SK-N-SH (cell line): Measurements from ENCODE around the gene POLR3GL.
A peak's percentile ranks its signal among the peaks of the same experiment; 100 is the strongest.

ENCODE experiments used
- EP300 ChIP-seq, 2 experiments: IDR thresholded peaks; 2 replicates each; pipeline versions ENCODE4 v1.4.0 to v1.6.1; 2012; ENCODE audit warnings: borderline replicate concordance in 1 of 2, low read depth in 1 of 2, low read length in 1 of 2
- EZH2phosphoT487 ChIP-seq: fragments of 200-600 bp; sonication (generic); IDR thresholded peaks from 2 replicates; pipeline ENCODE4 v1.6.1; 2017; ENCODE audit warnings: low read depth, mixed run types, mild to moderate bottlenecking, antibody characterized with exemption, moderate library complexity, borderline replicate concordance
- FOXM1 ChIP-seq: IDR thresholded peaks from 2 replicates; pipeline ENCODE4 v1.4.0; 2012; ENCODE audit warnings: low read depth, mild to moderate bottlenecking
- JUND ChIP-seq: IDR thresholded peaks from 2 replicates; pipeline ENCODE4 v1.4.0; 2012
- POLR2AphosphoS5 ChIP-seq: IDR thresholded peaks from 2 replicates; pipeline ENCODE4 v1.6.1; 2012; ENCODE audit warnings: low read depth, low read length
- SIN3A ChIP-seq: IDR thresholded peaks from 2 replicates; pipeline ENCODE4 v1.6.1; 2012; ENCODE audit warnings: low read depth, mild to moderate bottlenecking, low read length, moderate library complexity, borderline replicate concordance
- SMC3 ChIP-seq: IDR thresholded peaks from 2 replicates; pipeline ENCODE4 v1.6.1; 2012; ENCODE audit warnings: low read depth, low read length, improper control_type of control experiment
- YY1 ChIP-seq: IDR thresholded peaks from 2 replicates; pipeline ENCODE4 v1.4.0; 2012; ENCODE audit warnings: low read depth, mild to moderate bottlenecking
- TF ChIP-seq, protein P1 (sequence below): fragments of 200-600 bp; sonication (generic); IDR thresholded peaks from 2 replicates; pipeline ENCODE4 v1.6.1; 2017; ENCODE audit warnings: antibody characterized with exemption, mild to moderate bottlenecking, moderate library complexity
- TF ChIP-seq, protein P2 (sequence below): IDR thresholded peaks from 2 replicates; pipeline ENCODE4 v1.4.0; 2012; ENCODE audit warnings: low read depth, borderline replicate concordance
- TF ChIP-seq, protein P3 (sequence below): IDR thresholded peaks from 2 replicates; pipeline ENCODE4; 2012
- TF ChIP-seq, protein P4 (sequence below): IDR thresholded peaks from 2 replicates; pipeline ENCODE4 v1.6.1; 2012; ENCODE audit warnings: mild to moderate bottlenecking, low read depth, low read length, moderate library complexity

DNA sequence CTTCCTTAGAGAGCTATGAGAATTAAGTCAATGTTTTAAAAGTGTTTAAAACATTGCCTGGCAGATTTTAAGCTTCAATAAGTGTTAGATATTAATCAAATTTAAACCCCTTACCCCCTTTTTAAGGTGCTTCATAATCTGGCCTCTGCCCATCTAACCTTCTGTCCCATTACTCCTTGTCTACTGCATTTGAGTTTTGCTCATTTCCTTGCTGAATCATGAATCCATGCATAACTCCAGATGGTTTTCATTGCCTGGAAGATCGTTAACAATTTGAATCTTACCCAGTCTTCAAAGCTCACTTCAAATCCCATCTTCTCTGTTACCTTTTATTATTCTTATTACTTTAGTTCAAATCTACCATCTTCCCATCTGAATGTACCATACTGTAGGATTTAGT, 52.4 kb downstream of the POLR3GL start:
- TF ChIP-seq, protein P1, sequence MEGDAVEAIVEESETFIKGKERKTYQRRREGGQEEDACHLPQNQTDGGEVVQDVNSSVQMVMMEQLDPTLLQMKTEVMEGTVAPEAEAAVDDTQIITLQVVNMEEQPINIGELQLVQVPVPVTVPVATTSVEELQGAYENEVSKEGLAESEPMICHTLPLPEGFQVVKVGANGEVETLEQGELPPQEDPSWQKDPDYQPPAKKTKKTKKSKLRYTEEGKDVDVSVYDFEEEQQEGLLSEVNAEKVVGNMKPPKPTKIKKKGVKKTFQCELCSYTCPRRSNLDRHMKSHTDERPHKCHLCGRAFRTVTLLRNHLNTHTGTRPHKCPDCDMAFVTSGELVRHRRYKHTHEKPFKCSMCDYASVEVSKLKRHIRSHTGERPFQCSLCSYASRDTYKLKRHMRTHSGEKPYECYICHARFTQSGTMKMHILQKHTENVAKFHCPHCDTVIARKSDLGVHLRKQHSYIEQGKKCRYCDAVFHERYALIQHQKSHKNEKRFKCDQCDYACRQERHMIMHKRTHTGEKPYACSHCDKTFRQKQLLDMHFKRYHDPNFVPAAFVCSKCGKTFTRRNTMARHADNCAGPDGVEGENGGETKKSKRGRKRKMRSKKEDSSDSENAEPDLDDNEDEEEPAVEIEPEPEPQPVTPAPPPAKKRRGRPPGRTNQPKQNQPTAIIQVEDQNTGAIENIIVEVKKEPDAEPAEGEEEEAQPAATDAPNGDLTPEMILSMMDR: no peak
- TF ChIP-seq POLR2AphosphoS5 (no peak), EZH2phosphoT487 (no peak), FOXM1 (no peak), EP300 (IDR thresholded peaks at IDR 0.05; ENCODE audit: borderline replicate concordance in 1 of 2, low read depth in 1 of 2, low read length in 1 of 2) (peak in 1 of 2 experiments; percentile 70; a peak in 1 of 4 replicates), JUND (0 out of 2 replicates have a peak, but pooled peaks have one; percentile 27), YY1 (no peak), SMC3 (no peak), SIN3A (no peak)
- TF ChIP-seq, protein P2, sequence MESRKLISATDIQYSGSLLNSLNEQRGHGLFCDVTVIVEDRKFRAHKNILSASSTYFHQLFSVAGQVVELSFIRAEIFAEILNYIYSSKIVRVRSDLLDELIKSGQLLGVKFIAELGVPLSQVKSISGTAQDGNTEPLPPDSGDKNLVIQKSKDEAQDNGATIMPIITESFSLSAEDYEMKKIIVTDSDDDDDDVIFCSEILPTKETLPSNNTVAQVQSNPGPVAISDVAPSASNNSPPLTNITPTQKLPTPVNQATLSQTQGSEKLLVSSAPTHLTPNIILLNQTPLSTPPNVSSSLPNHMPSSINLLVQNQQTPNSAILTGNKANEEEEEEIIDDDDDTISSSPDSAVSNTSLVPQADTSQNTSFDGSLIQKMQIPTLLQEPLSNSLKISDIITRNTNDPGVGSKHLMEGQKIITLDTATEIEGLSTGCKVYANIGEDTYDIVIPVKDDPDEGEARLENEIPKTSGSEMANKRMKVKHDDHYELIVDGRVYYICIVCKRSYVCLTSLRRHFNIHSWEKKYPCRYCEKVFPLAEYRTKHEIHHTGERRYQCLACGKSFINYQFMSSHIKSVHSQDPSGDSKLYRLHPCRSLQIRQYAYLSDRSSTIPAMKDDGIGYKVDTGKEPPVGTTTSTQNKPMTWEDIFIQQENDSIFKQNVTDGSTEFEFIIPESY: no peak
- TF ChIP-seq, protein P3, sequence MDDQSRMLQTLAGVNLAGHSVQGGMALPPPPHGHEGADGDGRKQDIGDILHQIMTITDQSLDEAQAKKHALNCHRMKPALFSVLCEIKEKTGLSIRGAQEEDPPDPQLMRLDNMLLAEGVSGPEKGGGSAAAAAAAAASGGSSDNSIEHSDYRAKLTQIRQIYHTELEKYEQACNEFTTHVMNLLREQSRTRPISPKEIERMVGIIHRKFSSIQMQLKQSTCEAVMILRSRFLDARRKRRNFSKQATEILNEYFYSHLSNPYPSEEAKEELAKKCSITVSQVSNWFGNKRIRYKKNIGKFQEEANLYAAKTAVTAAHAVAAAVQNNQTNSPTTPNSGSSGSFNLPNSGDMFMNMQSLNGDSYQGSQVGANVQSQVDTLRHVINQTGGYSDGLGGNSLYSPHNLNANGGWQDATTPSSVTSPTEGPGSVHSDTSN: peak; percentile 50; the same call in 1 of the 2 replicates
- TF ChIP-seq, protein P4, sequence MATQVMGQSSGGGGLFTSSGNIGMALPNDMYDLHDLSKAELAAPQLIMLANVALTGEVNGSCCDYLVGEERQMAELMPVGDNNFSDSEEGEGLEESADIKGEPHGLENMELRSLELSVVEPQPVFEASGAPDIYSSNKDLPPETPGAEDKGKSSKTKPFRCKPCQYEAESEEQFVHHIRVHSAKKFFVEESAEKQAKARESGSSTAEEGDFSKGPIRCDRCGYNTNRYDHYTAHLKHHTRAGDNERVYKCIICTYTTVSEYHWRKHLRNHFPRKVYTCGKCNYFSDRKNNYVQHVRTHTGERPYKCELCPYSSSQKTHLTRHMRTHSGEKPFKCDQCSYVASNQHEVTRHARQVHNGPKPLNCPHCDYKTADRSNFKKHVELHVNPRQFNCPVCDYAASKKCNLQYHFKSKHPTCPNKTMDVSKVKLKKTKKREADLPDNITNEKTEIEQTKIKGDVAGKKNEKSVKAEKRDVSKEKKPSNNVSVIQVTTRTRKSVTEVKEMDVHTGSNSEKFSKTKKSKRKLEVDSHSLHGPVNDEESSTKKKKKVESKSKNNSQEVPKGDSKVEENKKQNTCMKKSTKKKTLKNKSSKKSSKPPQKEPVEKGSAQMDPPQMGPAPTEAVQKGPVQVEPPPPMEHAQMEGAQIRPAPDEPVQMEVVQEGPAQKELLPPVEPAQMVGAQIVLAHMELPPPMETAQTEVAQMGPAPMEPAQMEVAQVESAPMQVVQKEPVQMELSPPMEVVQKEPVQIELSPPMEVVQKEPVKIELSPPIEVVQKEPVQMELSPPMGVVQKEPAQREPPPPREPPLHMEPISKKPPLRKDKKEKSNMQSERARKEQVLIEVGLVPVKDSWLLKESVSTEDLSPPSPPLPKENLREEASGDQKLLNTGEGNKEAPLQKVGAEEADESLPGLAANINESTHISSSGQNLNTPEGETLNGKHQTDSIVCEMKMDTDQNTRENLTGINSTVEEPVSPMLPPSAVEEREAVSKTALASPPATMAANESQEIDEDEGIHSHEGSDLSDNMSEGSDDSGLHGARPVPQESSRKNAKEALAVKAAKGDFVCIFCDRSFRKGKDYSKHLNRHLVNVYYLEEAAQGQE: no peak
